GM10248 (cell line): ENCODE results near the gene RAP1GAP2.

ENCODE experiments used
- CTCF ChIA-PET: fragments of 300-600 bp; sonication (Branson Sonifier 250); formaldehyde crosslinking; extraction: SDS; loops from one replicate; lab custom pipeline; 2021; ENCODE audit warnings: antibody characterized with exemption; lab: Yijun Ruan, JAX
- POLR2A ChIA-PET: fragments of 350-650 bp; sonication (Branson Sonifier 250); formaldehyde crosslinking; extraction: SDS; loops from one replicate; lab custom pipeline; 2020; ENCODE audit warnings: antibody characterized with exemption; lab: Yijun Ruan, JAX
- DNase-seq: peaks from one replicate; pipeline ENCODE4 v3.0.0; 2012; ENCODE audit errors: extremely low spot score
- TF ChIP-seq, protein P1 (sequence below): IDR thresholded peaks from 2 replicates; pipeline ENCODE4 v1.5.1; 2012; ENCODE audit warnings: mild to moderate bottlenecking, low read depth; ENCODE audit errors: extremely low read depth, missing control alignments, control extremely low read depth

RAP1GAP2 gene

DNA sequence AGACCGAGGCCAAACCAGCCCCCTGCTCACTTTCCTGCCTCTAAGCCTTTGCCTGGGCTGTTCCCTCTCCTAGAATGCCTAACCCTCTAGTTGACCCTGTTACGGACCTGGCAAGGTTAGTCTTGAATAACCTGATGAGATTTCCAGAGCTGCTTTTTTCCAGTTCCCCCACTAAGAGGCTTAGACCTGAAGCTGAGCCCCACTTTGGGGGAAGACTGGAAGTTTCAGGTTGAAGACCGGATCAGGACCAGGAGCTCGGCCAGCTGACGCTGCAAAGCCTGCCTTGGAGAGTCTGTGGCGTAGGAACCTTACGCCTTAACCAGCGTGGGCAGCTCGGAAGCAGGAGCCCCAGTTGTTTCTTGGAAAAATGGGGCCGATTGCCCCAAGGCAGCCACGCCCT is 137.4 kb downstream of the RAP1GAP2 start:
- POLR2A ChIA-PET: no interaction called here
- no peak for DNase-seq
- CTCF ChIA-PET: no interaction called here
- TF ChIP-seq, protein P1, sequence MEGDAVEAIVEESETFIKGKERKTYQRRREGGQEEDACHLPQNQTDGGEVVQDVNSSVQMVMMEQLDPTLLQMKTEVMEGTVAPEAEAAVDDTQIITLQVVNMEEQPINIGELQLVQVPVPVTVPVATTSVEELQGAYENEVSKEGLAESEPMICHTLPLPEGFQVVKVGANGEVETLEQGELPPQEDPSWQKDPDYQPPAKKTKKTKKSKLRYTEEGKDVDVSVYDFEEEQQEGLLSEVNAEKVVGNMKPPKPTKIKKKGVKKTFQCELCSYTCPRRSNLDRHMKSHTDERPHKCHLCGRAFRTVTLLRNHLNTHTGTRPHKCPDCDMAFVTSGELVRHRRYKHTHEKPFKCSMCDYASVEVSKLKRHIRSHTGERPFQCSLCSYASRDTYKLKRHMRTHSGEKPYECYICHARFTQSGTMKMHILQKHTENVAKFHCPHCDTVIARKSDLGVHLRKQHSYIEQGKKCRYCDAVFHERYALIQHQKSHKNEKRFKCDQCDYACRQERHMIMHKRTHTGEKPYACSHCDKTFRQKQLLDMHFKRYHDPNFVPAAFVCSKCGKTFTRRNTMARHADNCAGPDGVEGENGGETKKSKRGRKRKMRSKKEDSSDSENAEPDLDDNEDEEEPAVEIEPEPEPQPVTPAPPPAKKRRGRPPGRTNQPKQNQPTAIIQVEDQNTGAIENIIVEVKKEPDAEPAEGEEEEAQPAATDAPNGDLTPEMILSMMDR: no peak

DNA sequence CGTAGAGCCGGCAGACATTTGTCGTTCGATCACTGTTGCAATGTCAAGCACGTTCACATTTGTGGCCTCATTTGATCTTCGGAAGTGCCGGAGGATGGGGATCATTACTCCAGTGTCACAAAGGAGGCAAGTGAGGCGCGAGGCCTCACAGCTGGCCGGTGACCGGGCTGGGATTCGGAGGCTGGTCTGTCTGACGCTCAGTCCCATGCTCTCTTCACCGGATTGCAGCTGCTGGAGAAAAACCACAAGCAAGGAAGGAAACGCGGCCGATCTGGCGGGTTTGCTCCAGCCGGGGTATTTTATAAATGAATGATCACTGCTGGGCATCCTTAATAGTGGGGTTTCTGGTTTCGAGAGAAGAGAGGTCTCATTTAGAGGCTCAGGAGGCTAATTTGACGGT is 139.4 kb downstream of the RAP1GAP2 start:
- POLR2A ChIA-PET: no interaction called here
- CTCF ChIA-PET: no interaction called here
- TF ChIP-seq, protein P1: no peak

DNA sequence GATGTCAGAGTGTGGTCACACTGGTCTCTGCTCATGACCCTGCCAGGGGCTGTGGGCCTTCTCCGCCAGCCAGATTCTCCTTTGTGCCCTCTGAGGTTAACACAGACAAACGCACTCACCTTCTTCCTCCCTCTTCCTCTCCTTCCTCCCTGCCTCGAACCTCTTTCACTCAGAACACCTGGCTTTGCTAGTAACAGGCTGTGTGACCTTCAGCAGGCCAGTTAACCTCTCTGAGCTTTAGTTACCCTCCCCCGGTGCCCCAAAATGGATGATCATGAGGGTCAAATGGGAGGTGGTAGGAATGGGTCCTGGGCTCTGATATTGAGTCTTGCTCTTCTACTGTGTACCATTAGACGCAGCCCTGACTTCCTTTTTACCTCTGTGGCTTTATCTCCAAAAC is 140.1 kb downstream of the RAP1GAP2 start:
- ChIA-PET POLR2A (no interaction called here), CTCF (no interaction called here)
- no peak for DNase-seq
- TF ChIP-seq, protein P1: no peak

More for the DNA sequence above, 139.4 kb downstream of the RAP1GAP2 start:
- DNase-seq: no peak

DNA sequence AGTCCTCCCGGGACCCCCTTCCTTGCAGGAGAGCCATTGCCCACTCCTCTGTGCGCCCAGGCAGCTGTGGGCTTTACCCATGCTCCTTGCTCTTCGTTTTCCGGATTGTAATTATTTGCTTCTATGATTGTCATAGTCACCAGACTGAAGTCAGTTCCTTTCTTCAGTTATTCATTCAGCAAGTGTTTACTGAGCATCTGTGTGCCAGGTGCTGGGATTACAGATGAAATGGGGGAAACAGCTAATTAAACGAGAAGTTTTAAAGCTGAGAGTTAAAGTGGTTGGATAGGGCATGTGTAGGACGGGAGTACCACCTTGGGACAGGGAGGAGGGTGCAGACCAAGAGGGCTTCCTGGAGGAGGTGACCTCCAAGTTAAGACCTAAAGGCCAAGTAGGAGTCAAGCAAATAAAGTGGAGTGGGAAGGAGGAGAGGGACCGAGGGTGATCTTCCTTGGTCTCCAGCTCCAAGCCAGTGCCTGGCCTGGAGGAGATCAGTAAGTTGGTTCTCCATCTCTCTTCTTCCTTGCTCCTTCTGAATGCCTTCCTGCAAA is 140.6 kb downstream of the RAP1GAP2 start:
- TF ChIP-seq, protein P1: no peak
- DNase-seq: no peak
- CTCF ChIA-PET: no interaction called here
- POLR2A ChIA-PET: no interaction called here

DNA sequence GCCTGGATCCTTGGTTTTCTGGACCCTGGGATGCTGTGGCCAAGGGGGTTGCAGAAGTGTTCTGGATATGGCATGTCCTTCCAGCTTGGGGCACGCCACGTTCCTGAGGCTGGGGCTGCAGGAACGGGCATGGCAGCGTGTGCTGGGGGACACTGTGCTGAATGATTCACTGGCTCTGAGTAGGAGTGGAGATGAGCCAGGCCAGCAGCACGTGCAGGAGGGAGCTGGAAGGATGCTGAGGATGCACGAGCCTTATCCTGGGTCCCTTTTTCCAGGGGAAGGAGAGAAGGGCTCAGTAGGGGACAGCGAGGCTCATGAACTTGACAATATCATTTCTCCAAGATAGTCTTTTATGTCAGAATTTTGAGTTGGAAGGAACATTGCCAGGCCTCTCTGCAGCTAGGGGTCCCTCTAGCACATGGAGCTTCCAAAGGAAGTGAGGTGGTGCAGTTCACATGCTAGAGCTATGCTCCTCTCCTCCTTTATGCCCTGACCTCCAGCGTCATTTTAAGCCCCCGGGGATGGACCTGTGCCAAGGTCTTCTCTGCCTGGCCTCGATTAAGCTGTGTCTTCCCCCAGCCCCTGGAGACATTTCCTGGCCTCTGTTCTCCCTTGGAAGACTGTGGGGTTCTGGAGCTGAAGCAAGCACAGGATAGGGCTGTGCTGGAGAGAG is 141.2 kb downstream of the RAP1GAP2 start:
- POLR2A ChIA-PET: no interaction called here
- no peak for DNase-seq
- CTCF ChIA-PET: interaction anchor here (1.2 kb wide), 1 partner anchor 8 kb away, joined by 3 read pairs; no protein-coding TSS in a partner anchor
- TF ChIP-seq, protein P1: no peak

DNA sequence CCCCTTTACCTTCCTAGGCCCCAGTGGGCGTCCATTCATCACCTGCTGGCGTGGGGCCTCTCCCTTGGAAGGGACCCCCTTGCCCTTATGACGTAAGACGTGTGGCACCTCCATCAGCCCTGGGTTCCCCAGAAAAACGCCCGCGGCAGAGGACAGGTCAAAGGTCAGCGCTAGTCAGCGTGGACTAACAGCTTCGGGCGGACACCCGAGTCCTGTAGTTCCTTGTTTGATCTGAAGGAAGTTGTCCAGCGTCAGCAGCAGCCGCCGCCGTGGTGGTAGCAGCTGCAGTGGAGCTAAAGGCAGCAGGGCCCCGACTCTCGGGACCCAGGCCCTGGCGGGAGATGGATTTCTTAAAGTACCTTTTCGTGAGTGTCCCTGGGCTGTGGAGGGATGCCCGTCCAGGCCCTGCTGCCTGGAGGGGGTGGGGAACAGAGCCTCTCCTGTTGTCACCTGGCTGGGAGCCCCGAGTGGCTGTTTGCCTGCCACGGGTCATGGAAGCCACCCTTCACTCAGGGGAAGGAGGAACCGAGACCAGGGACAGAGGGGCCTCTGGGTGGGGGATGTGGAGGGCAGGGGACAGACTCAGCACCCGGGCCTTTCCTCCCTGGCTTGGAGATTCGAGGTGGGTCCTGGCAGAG is 143.6 kb downstream of the RAP1GAP2 start:
- no peak for DNase-seq
- POLR2A ChIA-PET: no interaction called here
- CTCF ChIA-PET: no interaction called here
- TF ChIP-seq, protein P1: no peak
